Neuronal stem cell (in vitro differentiated cells): ENCODE results near the gene TMEM203.
A peak's percentile ranks its signal among the peaks of the same experiment; 100 is the strongest.

Experiments used
- DNase-seq: peaks from one replicate; pipeline ENCODE4 v3.0.0-alpha.2; 2013; ENCODE audit warnings: low spot score
- H2AFZ ChIP-seq: one replicate; pipeline ENCODE4 v1.6.1; 2013; ENCODE audit warnings: mild to moderate bottlenecking, low read length, inconsistent platforms
- H2AK5ac ChIP-seq: 2 replicates; pipeline ENCODE4 v1.6.1; 2013; ENCODE audit warnings: low read depth, mild to moderate bottlenecking, inconsistent platforms, low read length, moderate library complexity, mixed read lengths
- H2BK120ac ChIP-seq: 2 replicates; pipeline ENCODE4 v1.6.1; 2013; ENCODE audit warnings: low read depth, mild to moderate bottlenecking, inconsistent platforms, low read length, moderate library complexity, mixed read lengths
- H2BK12ac ChIP-seq: one replicate; pipeline ENCODE4 v1.6.1; 2013; ENCODE audit warnings: low read length, inconsistent platforms
- H2BK15ac ChIP-seq: 2 replicates; pipeline ENCODE4 v1.6.1; 2013; ENCODE audit warnings: mild to moderate bottlenecking, low read length, inconsistent platforms, mixed read lengths
- H2BK5ac ChIP-seq: one replicate; pipeline ENCODE4 v1.6.1; 2013; ENCODE audit warnings: inconsistent platforms, mild to moderate bottlenecking, low read length, moderate library complexity
- H3K14ac ChIP-seq: one replicate; pipeline ENCODE4 v1.6.1; 2013; ENCODE audit warnings: low read length, inconsistent platforms
- H3K18ac ChIP-seq: 2 replicates; pipeline ENCODE4 v1.6.1; 2013; ENCODE audit warnings: low read length, inconsistent platforms
- H3K23ac ChIP-seq: 2 replicates; pipeline ENCODE4 v1.6.1; 2013; ENCODE audit warnings: low read depth, mild to moderate bottlenecking, mixed read lengths, low read length, inconsistent platforms; ENCODE audit not compliant: poor library complexity
- H3K27ac ChIP-seq: replicated peaks from 3 replicates; pipeline ENCODE4 v1.5.1; 2013; ENCODE audit warnings: low read length, inconsistent platforms
- H3K27me3 ChIP-seq, 3 experiments: 2 replicates each; pipeline ENCODE4 v1.6.1; 2013; ENCODE audit warnings: low read length in 3 of 3, mild to moderate bottlenecking in 2 of 3, inconsistent platforms in 1 of 3, low read depth in 1 of 3, mixed read lengths in 1 of 3, moderate library complexity in 1 of 3; ENCODE audit not compliant: control insufficient read depth in 3 of 3, insufficient read depth in 3 of 3
- H3K36me3 ChIP-seq, 2 donors: replicated peaks in 1 of 2; 2 replicates each; pipeline ENCODE4 v1.6.1; 2013; ENCODE audit warnings: low read length in 2 of 2; ENCODE audit not compliant: control insufficient read depth in 2 of 2, insufficient read depth in 2 of 2
- H3K4ac ChIP-seq: 2 replicates; pipeline ENCODE4 v1.6.1; 2013; ENCODE audit warnings: inconsistent platforms, mild to moderate bottlenecking, low read length, moderate library complexity
- H3K4me1 ChIP-seq, 2 donors: 1 replicate in 1 of 2; 2 replicates in 1 of 2; pipeline ENCODE4 v1.6.1; 2013; ENCODE audit warnings: low read length in 2 of 2, low read depth in 1 of 2; ENCODE audit not compliant: control insufficient read depth in 2 of 2, insufficient read depth in 1 of 2
- H3K4me2 ChIP-seq: one replicate; pipeline ENCODE4 v1.6.1; 2013; ENCODE audit warnings: mild to moderate bottlenecking, low read length, inconsistent platforms; ENCODE audit not compliant: insufficient read depth, poor library complexity, severe bottlenecking
- H3K4me3 ChIP-seq, 2 donors: 2 replicates each; pipeline ENCODE4 v1.5.1; 2013; ENCODE audit warnings: low read length in 2 of 2, mild to moderate bottlenecking in 2 of 2, inconsistent platforms in 1 of 2, moderate library complexity in 1 of 2
- H3K79me1 ChIP-seq: one replicate; pipeline ENCODE4 v1.6.1; 2013; ENCODE audit warnings: low read depth, mild to moderate bottlenecking, inconsistent platforms, low read length, moderate library complexity
- H3K9ac ChIP-seq: one replicate; pipeline ENCODE4 v1.6.1; 2013; ENCODE audit warnings: mild to moderate bottlenecking, low read depth, low read length, inconsistent platforms; ENCODE audit not compliant: poor library complexity
- H3K9me3 ChIP-seq, 2 donors: replicated peaks in 1 of 2; 2 replicates each; pipeline versions ENCODE3 to v1.6.1; 2013; ENCODE audit warnings: low read length in 2 of 2, mild to moderate bottlenecking in 2 of 2, inconsistent platforms in 1 of 2, low read depth in 1 of 2, mixed read lengths in 1 of 2, moderate library complexity in 1 of 2; ENCODE audit not compliant: control insufficient read depth in 2 of 2, insufficient read depth in 1 of 2
- H4K8ac ChIP-seq: one replicate; pipeline ENCODE4 v1.6.1; 2013; ENCODE audit warnings: low read depth, mild to moderate bottlenecking, inconsistent platforms, low read length, moderate library complexity
- H4K91ac ChIP-seq: one replicate; pipeline ENCODE4 v1.6.1; 2013; ENCODE audit warnings: low read length, low read depth, mild to moderate bottlenecking, inconsistent platforms; ENCODE audit not compliant: poor library complexity
- WGBS, 2 donors: extraction: QIAGEN DNeasy Blood & Tissue Kit; methylation state at CpG; one replicate each; pipeline ENCODE4 v1.1.7; 2013; ENCODE audit warnings: missing lambda C conversion rate in 2 of 2, mixed read lengths in 1 of 2; ENCODE audit not compliant: insufficient read length in 2 of 2, insufficient replicate concordance in 1 of 2; ENCODE audit errors: extremely low coverage in 2 of 2; 5-methylcytosine and 5-hydroxymethylcytosine counted together

The TMEM203 gene

DNA sequence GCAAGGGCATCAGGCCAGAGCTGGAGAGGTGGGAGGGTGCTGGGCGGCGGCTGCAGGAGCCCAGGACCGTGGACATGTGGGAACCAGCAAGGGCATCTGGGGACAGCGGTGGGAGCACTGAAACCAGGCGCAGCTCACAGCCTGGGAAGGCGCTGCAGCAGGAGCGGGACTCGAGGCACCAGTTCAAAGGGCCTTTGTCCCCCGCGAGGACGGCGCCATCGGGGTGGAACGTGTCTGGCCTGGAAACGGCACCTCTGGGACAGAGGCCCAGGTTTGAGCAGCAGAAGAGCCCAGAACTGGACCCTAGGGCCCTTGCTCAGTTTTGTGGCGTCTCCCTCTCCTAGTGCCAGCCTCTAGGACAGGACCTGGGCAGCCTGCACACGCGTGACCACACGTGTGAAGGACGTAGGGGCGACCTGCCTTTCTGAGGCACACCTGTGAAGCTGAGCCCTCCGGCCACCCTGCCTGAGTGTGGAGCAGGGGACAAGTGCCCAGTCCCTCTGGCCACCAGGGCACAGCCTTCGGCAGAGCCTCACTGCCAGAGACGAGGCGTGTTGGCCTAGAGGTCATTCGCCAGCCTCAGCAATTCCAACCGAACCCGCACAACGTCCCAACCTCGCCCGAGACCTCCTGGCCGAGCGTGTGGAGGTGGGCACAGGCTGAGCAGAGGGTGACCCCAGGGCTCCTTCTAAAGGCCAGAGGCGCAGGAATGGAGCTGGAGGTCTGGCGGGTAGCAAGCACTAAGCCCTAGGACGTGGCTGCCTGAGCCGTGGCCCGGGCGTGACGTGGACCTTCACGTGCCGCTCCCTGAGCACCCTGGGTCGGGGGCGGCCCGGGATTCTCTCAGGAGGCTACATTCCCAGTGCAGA is 31.4 kb downstream of the TMEM203 start:
- no peak overlapping the region for H2AFZ ChIP-seq
- no peak overlapping the region for H3K14ac ChIP-seq
- peak overlapping the region; percentile 15 for H2BK15ac ChIP-seq
- H3K9ac ChIP-seq = peak overlapping the region; percentile 24
- no peak overlapping the region for H3K4ac ChIP-seq
- no peak overlapping the region for H2BK120ac ChIP-seq
- H3K79me1 ChIP-seq = peaks cover 2% of the 10 kb centered on the region
- no peak for DNase-seq
- H2AK5ac ChIP-seq = peak overlapping the region; percentile 25
- peak overlapping the region; percentile 76 for H3K23ac ChIP-seq
- H3K4me2 ChIP-seq = no peak overlapping the region
- H4K8ac ChIP-seq = no peak overlapping the region
- peaks cover 6 to 43% (median 34%) of the 10 kb centered on the region in 3 experiments for H3K27me3 ChIP-seq
- H3K18ac ChIP-seq = no peak overlapping the region
- peaks cover 0 to 2% of the 10 kb centered on the region in 2 donors for H3K9me3 ChIP-seq
- no CpG with 5 or more reads among the region's 45 CpGs for WGBS, 2 donors
- H3K4me3 ChIP-seq = no peak overlapping the region
- no peak overlapping the region for H3K27ac ChIP-seq
- H3K36me3 ChIP-seq = peaks cover 3 to 10% of the 10 kb centered on the region in 2 donors
- H3K4me1 ChIP-seq = peaks cover 6 to 7% of the 10 kb centered on the region in 2 donors
- no peak overlapping the region for H2BK12ac ChIP-seq
- H2BK5ac ChIP-seq = no peak overlapping the region
- no peak overlapping the region for H4K91ac ChIP-seq

DNA sequence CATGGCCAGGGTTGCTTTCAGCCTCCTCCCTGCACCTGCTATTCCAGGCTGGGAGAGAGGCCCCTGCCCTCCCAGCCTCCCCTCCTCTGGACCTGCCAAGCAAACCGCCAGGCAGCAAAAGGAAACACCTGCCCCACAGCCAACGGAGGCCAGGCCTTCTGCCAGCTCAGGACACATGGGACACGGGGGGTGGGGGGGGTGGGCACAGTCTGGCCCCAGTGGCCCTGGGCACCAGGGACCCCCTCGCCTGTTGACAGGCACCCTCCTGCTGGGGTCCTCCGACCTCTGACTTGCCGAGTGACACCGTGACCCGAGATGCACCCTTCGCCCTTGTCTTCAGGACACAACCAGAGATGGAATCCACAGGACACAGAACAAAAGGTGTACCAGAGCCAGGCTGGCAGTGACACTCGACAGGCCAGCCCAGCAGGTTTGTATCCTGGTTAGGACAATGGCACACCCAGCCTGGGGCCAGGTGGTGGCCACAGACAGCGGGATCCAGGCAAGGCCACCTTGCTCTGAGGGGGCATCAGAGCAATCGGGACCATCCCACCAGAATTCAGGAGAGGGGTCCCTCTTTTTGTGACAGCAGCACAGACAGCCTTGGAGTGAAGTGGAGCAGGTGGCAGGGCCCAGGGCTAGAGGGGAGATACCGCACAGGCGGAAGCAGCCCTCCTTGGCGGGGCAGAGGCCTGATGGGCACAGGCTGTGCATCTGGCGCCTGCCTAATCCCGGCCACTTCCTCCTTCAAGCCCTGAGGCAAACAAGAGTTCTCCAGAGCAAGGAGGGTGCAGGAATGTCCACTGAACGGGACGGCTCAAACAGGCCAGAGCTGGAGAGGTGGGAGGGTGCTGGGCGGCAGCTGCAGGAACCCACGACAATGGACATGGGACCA is 32.3 kb downstream of the TMEM203 start:
- peaks cover 11 to 52% (median 43%) of the 10 kb centered on the region in 3 experiments for H3K27me3 ChIP-seq
- peak overlapping the region; percentile 71 for H3K14ac ChIP-seq
- WGBS, 2 donors = no CpG with 5 or more reads among the region's 21 CpGs
- H3K4me2 ChIP-seq = no peak overlapping the region
- H2AK5ac ChIP-seq = peak overlapping the region; percentile 75
- no peak overlapping the region for H3K18ac ChIP-seq
- no peak overlapping the region for H2BK5ac ChIP-seq
- peaks cover 3 to 7% of the 10 kb centered on the region in 2 donors for H3K36me3 ChIP-seq
- H4K8ac ChIP-seq = no peak overlapping the region
- peaks cover 8 to 12% of the 10 kb centered on the region in 2 donors for H3K4me1 ChIP-seq
- H2AFZ ChIP-seq = no peak overlapping the region
- no peak overlapping the region for H2BK120ac ChIP-seq
- H3K79me1 ChIP-seq = peaks cover 2% of the 10 kb centered on the region
- H4K91ac ChIP-seq = no peak overlapping the region
- H3K4me3 ChIP-seq = no peak overlapping the region
- no peak overlapping the region for H2BK15ac ChIP-seq
- H2BK12ac ChIP-seq = no peak overlapping the region
- peak overlapping the region; percentile 5 for H3K4ac ChIP-seq
- peaks cover 0 to 2% of the 10 kb centered on the region in 2 donors for H3K9me3 ChIP-seq
- H3K9ac ChIP-seq = no peak overlapping the region
- DNase-seq = no peak
- peak overlapping the region; percentile 76 for H3K23ac ChIP-seq
- H3K27ac ChIP-seq = no peak overlapping the region

DNA sequence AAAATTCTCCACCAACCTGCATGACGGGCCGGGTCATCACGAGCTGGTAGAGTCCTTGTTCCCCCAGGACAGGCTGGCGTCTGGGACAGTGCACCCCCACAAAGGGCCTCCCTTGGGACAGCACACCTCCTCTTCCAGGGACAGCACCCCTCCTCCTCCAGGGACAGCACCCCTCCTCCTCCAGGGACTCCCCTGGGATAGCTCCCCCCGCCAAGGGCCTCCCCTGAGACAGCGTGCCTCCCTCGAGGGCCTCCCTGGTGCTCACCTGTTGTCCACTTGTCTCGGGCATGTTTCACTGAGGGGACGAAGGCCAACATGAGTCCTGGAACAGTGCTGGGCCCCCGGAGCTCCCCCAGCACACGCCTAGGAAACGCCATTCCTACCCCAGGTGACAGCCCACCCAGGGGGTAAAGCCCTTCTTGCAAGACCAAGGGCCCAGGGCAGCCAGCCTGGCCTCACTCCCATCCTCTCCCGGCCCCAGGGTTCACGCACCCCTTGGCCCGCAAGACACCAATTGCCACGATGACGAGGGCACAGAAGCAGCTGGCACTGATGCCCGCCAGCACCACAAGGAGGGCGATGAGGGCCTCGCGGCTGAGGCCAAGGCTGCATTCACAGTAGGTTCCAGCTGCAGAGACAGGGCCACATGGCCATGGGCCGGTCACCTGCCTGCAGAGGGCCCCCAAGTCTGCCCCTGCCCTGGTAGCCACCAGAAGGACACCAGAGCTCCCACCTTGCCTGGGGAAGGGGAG is 34.1 kb downstream of the TMEM203 start:
- no peak for DNase-seq
- peaks cover 21 to 70% (median 62%) of the 10 kb centered on the region in 3 experiments for H3K27me3 ChIP-seq

More for the DNA sequence above, 34.1 kb downstream of the TMEM203 start:
- H2BK120ac ChIP-seq = no peak overlapping the region
- H3K14ac ChIP-seq = peak overlapping the region; percentile 21
- no peak overlapping the region for H3K18ac ChIP-seq
- H2BK15ac ChIP-seq = peak overlapping the region; percentile 89
- peak overlapping the region; percentile 30 for H2BK12ac ChIP-seq
- no peaks in the 10 kb centered on the region for H3K36me3 ChIP-seq
- H4K8ac ChIP-seq = peak overlapping the region; percentile 17
- peaks cover 4% of the 10 kb centered on the region for H3K79me1 ChIP-seq
- no peak overlapping the region for H3K4me3 ChIP-seq
- H3K9me3 ChIP-seq = peaks cover 0 to 2% of the 10 kb centered on the region in 2 donors
- H2AFZ ChIP-seq = no peak overlapping the region
- H2BK5ac ChIP-seq = no peak overlapping the region
- H3K4ac ChIP-seq = no peak overlapping the region
- H2AK5ac ChIP-seq = peak overlapping the region; percentile 68
- no peak overlapping the region for H3K23ac ChIP-seq
- peaks cover 12 to 22% of the 10 kb centered on the region in 2 donors for H3K4me1 ChIP-seq
- peak overlapping the region; percentile 21 for H3K9ac ChIP-seq
- no peak overlapping the region for H3K27ac ChIP-seq
- no CpG with 5 or more reads among the region's 22 CpGs for WGBS, 2 donors
- H4K91ac ChIP-seq = no peak overlapping the region
- no peak overlapping the region for H3K4me2 ChIP-seq
